Activated CD4-positive, alpha-beta memory T cell treated with anti-CD3 and anti-CD28 coated beads for 36 hours (primary cell): ENCODE data around the gene TBC1D2. TPM values are rescaled to one million over a fixed set of nuclear protein-coding genes. Genes with fewer than 3 reads are reported as not detected.

Source experiments
- CTCF ChIA-PET: fragments of 350-600 bp; sonication (Branson Sonifier 250); formaldehyde crosslinking; loops from one replicate; lab custom pipeline; 2021; ENCODE audit warnings: antibody characterized with exemption, inconsistent platforms; lab: Charles Lee
- POLR2A ChIA-PET: fragments of 350-600 bp; sonication (Branson Sonifier 250); formaldehyde crosslinking; loops from one replicate; lab custom pipeline; 2021; ENCODE audit warnings: antibody characterized with exemption; lab: Charles Lee
- DNase-seq: peaks from one replicate; pipeline ENCODE4 v3.0.0-alpha.2; 2020
- H3K27ac Mint-ChIP-seq: one replicate; pipeline ENCODE4 v1.8.0; 2021; ENCODE audit warnings: mixed read lengths
- H3K27me3 Mint-ChIP-seq: one replicate; pipeline ENCODE4 v1.8.0; 2021; ENCODE audit warnings: mixed read lengths
- H3K36me3 Mint-ChIP-seq: one replicate; pipeline ENCODE4 v1.8.0; 2021; ENCODE audit warnings: mixed read lengths
- H3K4me1 Mint-ChIP-seq: one replicate; pipeline ENCODE4 v1.8.0; 2021; ENCODE audit warnings: low read depth, mixed read lengths
- H3K4me3 Mint-ChIP-seq: one replicate; pipeline ENCODE4 v1.8.0; 2021; ENCODE audit warnings: mild to moderate bottlenecking, mixed read lengths
- H3K9me3 Mint-ChIP-seq: one replicate; pipeline ENCODE4 v1.8.0; 2021; ENCODE audit warnings: mixed read lengths
- intact Hi-C: fragments of 100-400 bp; cut with micrococcal nuclease; formaldehyde crosslinking; loops from one replicate; pipeline ENCODE4 v1.15.1; 2023
- total RNA-seq, 2 experiments: library from RNA; stranded (reverse); gene quantifications; one replicate each; pipeline ENCODE4 v1.2.3, GENCODE V29; 2021

TBC1D2 gene
- total RNA-seq, 2 experiments from 2014 or later = 5.2 to 5.3 TPM

GRCh38 chr9:98195671-98196070, 59.8 kb downstream of the TBC1D2 start:
- intact Hi-C loops = no loop called here
- H3K9me3 Mint-ChIP-seq = no peaks in the 10 kb centered on the region
- no peaks in the 10 kb centered on the region for H3K27me3 Mint-ChIP-seq
- H3K4me1 Mint-ChIP-seq = peaks cover 7% of the 10 kb centered on the region
- H3K36me3 Mint-ChIP-seq = no peaks in the 10 kb centered on the region
- POLR2A ChIA-PET = no interaction called here
- no peak for DNase-seq
- H3K27ac Mint-ChIP-seq = no peak overlapping the region
- H3K4me3 Mint-ChIP-seq = no peak overlapping the region
- CTCF ChIA-PET = no interaction called here

DNA sequence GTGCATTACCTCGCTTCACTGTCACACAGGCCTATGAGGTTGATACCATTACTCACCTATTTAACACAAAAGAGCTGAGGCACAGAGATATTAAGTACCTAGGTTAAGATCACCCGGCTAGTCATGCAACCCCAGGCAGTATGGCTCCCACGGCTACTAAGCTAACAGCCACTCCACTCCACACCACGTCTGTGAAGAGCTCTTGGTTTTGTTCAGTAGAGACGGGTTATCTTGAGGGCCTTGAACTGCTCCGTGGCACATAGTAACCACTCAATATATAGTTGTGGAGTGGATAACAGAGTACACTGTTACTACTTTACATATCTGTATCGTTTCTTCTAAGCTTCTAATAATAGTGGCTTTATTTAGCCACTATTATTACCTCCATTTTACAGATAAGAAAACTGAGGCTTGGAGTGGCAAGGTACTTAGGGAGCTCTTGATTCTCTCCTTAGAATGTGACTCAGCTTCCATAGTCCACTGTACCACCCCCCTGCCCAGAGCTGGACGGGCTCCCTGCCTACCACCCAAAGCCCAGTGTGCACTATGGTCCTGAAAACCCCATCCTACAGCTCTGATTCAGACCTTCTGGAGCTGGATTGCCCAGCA, 62.0 kb downstream of the TBC1D2 start:
- Mint-ChIP-seq H3K4me1 (peaks cover 21% of the 10 kb centered on the region), H3K27ac (peak overlapping the region; percentile 49), H3K4me3 (peak overlapping the region; percentile 86), H3K27me3 (no peaks in the 10 kb centered on the region), H3K9me3 (no peaks in the 10 kb centered on the region), H3K36me3 (no peaks in the 10 kb centered on the region)
- intact Hi-C loops = loop anchor here (1.0 to 5.0 kb wide), 6 partner anchors 25 to 136 kb away; partner anchors contain the start of genes NANS and TBC1D2
- ChIA-PET POLR2A (interaction anchor here (0.7 to 2.9 kb wide), 8 partner anchors 10 to 91 kb away, joined by 3 to 20 read pairs (median 3); partner anchors contain the start of gene TRIM14), CTCF (interaction anchor here (0.7 to 4.7 kb wide), 8 partner anchors 12 to 120 kb away, joined by 3 to 46 read pairs (median 4); partner anchors contain the start of genes TBC1D2 and TRIM14)
- DNase-seq = no peak

DNA sequence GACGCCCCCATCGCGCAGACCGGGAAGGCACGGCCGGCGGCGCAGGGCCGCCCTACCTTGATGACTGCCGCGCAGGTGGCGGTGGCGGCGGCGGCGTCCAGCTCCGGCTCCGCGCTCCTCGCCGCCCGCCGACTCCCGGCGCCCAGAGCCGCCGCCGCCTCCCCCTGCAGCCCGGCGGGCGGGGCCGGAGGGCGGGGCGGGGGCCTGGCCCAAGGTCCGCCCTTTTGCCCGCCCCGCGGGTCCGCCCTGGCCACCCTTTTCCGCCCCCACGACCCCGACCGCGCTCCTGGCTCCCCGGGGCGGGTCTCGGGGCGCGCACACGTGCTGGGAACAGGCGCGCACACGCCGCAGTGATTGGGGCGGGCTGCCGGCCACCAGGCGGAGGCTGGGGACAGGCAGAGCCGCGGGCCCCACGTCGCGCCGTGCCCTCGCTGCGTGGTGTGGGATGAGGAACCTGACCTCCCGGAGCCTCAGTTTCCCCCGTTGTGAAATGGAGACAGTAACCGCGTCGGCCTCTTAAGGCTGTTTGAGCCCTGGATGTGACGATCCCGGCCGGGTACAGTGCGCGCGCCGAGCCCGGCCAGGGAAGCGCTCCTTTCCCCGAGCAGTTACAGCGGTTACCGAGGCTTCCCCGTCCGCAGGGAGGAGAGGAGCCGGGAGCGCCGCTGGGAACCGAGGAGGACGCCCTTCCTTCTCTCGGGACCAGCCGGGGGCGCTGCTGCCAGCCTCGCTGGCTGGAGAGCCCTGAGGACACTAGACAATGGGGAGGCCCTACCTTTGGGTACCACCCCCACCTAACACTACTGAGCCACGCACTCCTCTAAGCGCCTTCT, 62.7 kb downstream of the TBC1D2 start, which contains the start of gene CORO2A:
Gene CORO2A, minus strand, starts transcription at position 135 of the 833 bp plus-strand sequence. CDS start 34,977 bp downstream, outside the sequence.
- ChIA-PET CTCF (interaction anchor here (0.7 to 4.7 kb wide), 14 partner anchors 10 to 119 kb away, joined by 3 to 46 read pairs (median 4); partner anchors contain the start of genes TBC1D2 and TRIM14), POLR2A (interaction anchor here (0.6 to 2.9 kb wide), 13 partner anchors 10 to 286 kb away, joined by 3 to 20 read pairs (median 4); partner anchors contain the start of genes NANS, TBC1D2 and TRIM14)
- peak within 1 kb of the TSS; percentile 86 for H3K4me3 Mint-ChIP-seq
- no peaks in the 10 kb centered on the region for H3K36me3 Mint-ChIP-seq
- H3K27me3 Mint-ChIP-seq = no peaks in the 10 kb centered on the region
- peak within 1 kb of the TSS; percentile 49 for H3K27ac Mint-ChIP-seq
- peak; percentile 79 for DNase-seq
- H3K9me3 Mint-ChIP-seq = no peaks in the 10 kb centered on the region
- peaks cover 21% of the 10 kb centered on the region for H3K4me1 Mint-ChIP-seq
- intact Hi-C loops = loop anchor here (1.0 to 5.0 kb wide), 6 partner anchors 24 to 135 kb away; partner anchors contain the start of genes NANS and TBC1D2

DNA sequence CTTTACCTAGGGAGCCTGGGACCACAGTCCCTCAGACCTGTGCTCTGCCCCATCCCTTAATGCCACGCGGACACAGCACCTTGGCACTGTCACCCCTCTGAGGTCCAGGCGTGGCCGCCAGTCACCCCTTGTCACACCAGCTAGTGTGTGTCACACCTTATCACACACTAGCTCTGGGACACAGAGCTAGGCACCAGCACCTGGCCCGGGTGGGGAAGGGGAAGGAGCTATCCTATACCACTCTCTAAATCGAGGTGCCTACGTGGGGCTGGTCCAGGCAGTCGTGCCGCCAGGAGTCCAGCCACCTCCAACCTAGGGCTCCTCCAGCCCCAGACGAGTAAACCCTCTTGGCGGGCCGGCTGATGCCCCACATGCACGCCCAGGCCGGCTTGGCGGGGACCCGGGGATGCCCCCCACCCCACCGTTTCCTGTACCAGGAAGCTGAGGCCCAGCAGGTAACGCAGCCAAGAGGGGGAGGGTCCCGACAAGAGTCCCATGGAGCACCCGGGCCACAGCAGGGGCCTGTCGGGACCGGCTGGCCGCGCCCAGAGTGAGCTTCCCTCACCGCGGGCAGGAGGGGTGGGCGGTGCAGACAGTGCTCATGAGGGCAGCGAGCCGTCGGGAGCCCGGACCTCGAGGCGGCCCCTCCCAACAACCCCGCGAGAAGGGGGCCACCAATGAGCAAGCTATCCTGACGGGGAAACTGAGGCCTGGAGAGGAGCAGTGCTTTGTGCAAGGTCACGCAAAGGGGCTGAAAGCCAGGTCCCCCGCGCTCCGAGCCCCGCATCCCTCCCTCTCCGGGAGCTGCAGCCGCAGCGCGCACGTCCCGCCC, 63.6 kb downstream of the TBC1D2 start:
- intact Hi-C loops = loop anchor here (2.0 to 5.0 kb wide), 3 partner anchors 23 to 135 kb away; partner anchors contain the start of gene NANS
- no peak overlapping the region for H3K27ac Mint-ChIP-seq
- no peaks in the 10 kb centered on the region for H3K27me3 Mint-ChIP-seq
- CTCF ChIA-PET = interaction anchor here (0.7 to 4.7 kb wide), 9 partner anchors 10 to 117 kb away, joined by 3 to 46 read pairs (median 4); partner anchors contain the start of gene TBC1D2
- H3K4me3 Mint-ChIP-seq = peak overlapping the region; percentile 71
- peak; percentile 46 for DNase-seq
- H3K9me3 Mint-ChIP-seq = no peaks in the 10 kb centered on the region
- POLR2A ChIA-PET = interaction anchor here (0.6 to 2.9 kb wide), 9 partner anchors 14 to 285 kb away, joined by 3 to 20 read pairs (median 4); partner anchors contain the start of genes NANS, TBC1D2 and TRIM14
- no peaks in the 10 kb centered on the region for H3K36me3 Mint-ChIP-seq
- peaks cover 21% of the 10 kb centered on the region for H3K4me1 Mint-ChIP-seq

GRCh38 chr9:98191181-98191608, 64.3 kb downstream of the TBC1D2 start:
- H3K4me3 Mint-ChIP-seq = peak overlapping the region; percentile 71
- H3K36me3 Mint-ChIP-seq = no peaks in the 10 kb centered on the region
- peaks cover 21% of the 10 kb centered on the region for H3K4me1 Mint-ChIP-seq
- H3K27ac Mint-ChIP-seq = no peak overlapping the region
- no peaks in the 10 kb centered on the region for H3K27me3 Mint-ChIP-seq
- POLR2A ChIA-PET = interaction anchor here (1.2 to 2.9 kb wide), 3 partner anchors 65 to 73 kb away, joined by 4 to 20 read pairs (median 6); partner anchors contain the start of gene TRIM14
- DNase-seq = no peak
- CTCF ChIA-PET = interaction anchor here (1.4 to 4.7 kb wide), 3 partner anchors 14 to 301 kb away, joined by 4 to 46 read pairs (median 5); partner anchors contain the start of gene TBC1D2
- intact Hi-C loops = loop anchor here (5.0 kb wide), 2 partner anchors 89 to 134 kb away; partner anchors contain the start of gene NANS
- H3K9me3 Mint-ChIP-seq = no peaks in the 10 kb centered on the region

DNA sequence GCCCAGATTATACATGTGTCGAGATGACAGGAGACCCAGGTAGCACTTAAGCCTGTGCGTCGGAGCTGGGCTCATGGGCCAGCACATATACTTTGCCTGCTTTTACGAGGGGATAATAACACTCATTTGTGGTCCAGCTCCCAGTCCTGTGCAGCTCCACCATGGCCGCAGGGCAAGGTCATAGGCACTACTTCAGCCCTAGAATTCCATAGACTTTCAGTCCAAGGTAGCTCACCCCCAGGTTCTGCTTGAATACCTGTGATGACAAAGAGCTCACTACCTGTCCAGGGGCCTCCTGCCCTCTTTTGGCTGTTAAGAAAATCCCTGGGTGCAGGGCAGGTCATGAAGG, 64.7 kb downstream of the TBC1D2 start:
- intact Hi-C loops = loop anchor here (5.0 kb wide), 2 partner anchors 88 to 133 kb away; partner anchors contain the start of gene NANS
- no peaks in the 10 kb centered on the region for H3K9me3 Mint-ChIP-seq
- peak overlapping the region; percentile 71 for H3K4me3 Mint-ChIP-seq
- peaks cover 21% of the 10 kb centered on the region for H3K4me1 Mint-ChIP-seq
- ChIA-PET POLR2A (no interaction called here), CTCF (interaction anchor here (1.4 to 4.7 kb wide), 2 partner anchors 15 to 300 kb away, joined by 4 to 46 read pairs; no protein-coding TSS in a partner anchor)
- H3K27me3 Mint-ChIP-seq = no peaks in the 10 kb centered on the region
- no peak for DNase-seq
- no peak overlapping the region for H3K27ac Mint-ChIP-seq
- H3K36me3 Mint-ChIP-seq = no peaks in the 10 kb centered on the region

- no peak for DNase-seq
- Mint-ChIP-seq H3K27me3 (no peaks in the 10 kb centered on the region), H3K27ac (no peak overlapping the region), H3K4me3 (no peak overlapping the region), H3K9me3 (no peaks in the 10 kb centered on the region), H3K4me1 (peaks cover 21% of the 10 kb centered on the region), H3K36me3 (no peaks in the 10 kb centered on the region)
- ChIA-PET POLR2A (no interaction called here), CTCF (no interaction called here)
- intact Hi-C loops = no loop called here
Observed at GRCh38 chr9:98189412-98189811, 66.0 kb downstream of the TBC1D2 start.

- peaks cover 17% of the 10 kb centered on the region for H3K4me1 Mint-ChIP-seq
- no peak overlapping the region for H3K4me3 Mint-ChIP-seq
- DNase-seq = no peak
- no peaks in the 10 kb centered on the region for H3K9me3 Mint-ChIP-seq
- H3K27ac Mint-ChIP-seq = no peak overlapping the region
- H3K36me3 Mint-ChIP-seq = no peaks in the 10 kb centered on the region
- ChIA-PET POLR2A (interaction anchor here (0.9 kb wide), 1 partner anchor 12 kb away, joined by 3 read pairs; no protein-coding TSS in a partner anchor), CTCF (interaction anchor here (0.7 kb wide), 1 partner anchor 19 kb away, joined by 3 read pairs; no protein-coding TSS in a partner anchor)
- intact Hi-C loops = no loop called here
- no peaks in the 10 kb centered on the region for H3K27me3 Mint-ChIP-seq
Observed at GRCh38 chr9:98187926-98188325, 67.5 kb downstream of the TBC1D2 start.

GRCh38 chr9:98186236-98186635, 69.2 kb downstream of the TBC1D2 start:
- H3K4me3 Mint-ChIP-seq = no peak overlapping the region

DNA sequence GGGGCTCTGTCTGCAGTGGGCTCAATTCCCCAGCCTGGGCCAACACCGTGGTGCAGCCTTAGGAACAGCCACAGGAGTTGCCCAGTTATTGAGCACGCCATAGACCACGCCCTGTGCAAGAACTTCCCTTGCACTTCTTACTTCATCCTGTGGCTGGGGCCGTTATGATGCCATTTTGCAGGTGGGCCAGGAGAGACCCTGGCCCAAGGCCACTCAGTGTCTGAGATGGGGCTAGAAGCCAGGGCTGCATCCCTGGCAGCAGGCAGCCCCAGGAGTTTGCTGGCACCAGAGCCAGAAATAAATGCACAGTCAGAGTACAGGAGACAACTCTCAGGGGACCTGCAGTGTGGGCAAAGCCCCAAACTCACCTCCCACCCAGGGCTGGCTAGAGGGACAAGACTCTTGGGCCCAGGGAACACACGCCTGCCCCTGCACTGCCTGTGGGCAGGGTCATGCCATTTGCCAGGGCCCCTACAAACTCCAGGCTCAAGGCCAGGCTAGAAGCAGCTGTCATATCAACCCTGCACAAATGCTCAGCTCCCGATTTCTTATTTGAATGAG, 69.8 kb downstream of the TBC1D2 start:
- POLR2A ChIA-PET = no interaction called here
- Mint-ChIP-seq H3K9me3 (no peaks in the 10 kb centered on the region), H3K4me3 (no peak overlapping the region), H3K27ac (no peak overlapping the region), H3K27me3 (no peaks in the 10 kb centered on the region), H3K4me1 (peaks cover 19% of the 10 kb centered on the region), H3K36me3 (no peaks in the 10 kb centered on the region)
- DNase-seq = no peak
- intact Hi-C loops = no loop called here
- CTCF ChIA-PET = interaction anchor here (1.4 kb wide), 1 partner anchor 77 kb away, joined by 5 read pairs; no protein-coding TSS in a partner anchor

More at GRCh38 chr9:98186236-98186635, 69.2 kb downstream of the TBC1D2 start:
- H3K27me3 Mint-ChIP-seq = no peaks in the 10 kb centered on the region
- H3K36me3 Mint-ChIP-seq = no peaks in the 10 kb centered on the region
- DNase-seq = no peak
- intact Hi-C loops = no loop called here
- H3K9me3 Mint-ChIP-seq = no peaks in the 10 kb centered on the region
- POLR2A ChIA-PET = no interaction called here
- H3K4me1 Mint-ChIP-seq = peaks cover 20% of the 10 kb centered on the region
- CTCF ChIA-PET = interaction anchor here (1.4 kb wide), 1 partner anchor 77 kb away, joined by 5 read pairs; no protein-coding TSS in a partner anchor
- no peak overlapping the region for H3K27ac Mint-ChIP-seq
